HL-60 (cell line): ENCODE data around the gene GBP2.

Experiments used
- DNase-seq, 2 experiments: peaks; one replicate each; pipeline ENCODE4 v3.0.0-alpha.2; 2010 to 2020; ENCODE audit warnings: low read depth in 1 of 2, low spot score in 1 of 2
- H3K27ac ChIP-seq: fragments of 250-450 bp; sonication (Bioruptor Pico); replicated peaks from 2 replicates; pipeline ENCODE4 v1.5.1; 2020; ENCODE audit warnings: mild to moderate bottlenecking, moderate library complexity
- H3K27me3 ChIP-seq: fragments of 250-450 bp; sonication (Bioruptor Pico); 2 replicates; pipeline ENCODE4 v1.5.1; 2021; ENCODE audit warnings: mild to moderate bottlenecking, moderate library complexity; ENCODE audit not compliant: insufficient read depth, poor library complexity, severe bottlenecking
- H3K4me3 ChIP-seq: replicated peaks from 2 replicates; pipeline ENCODE4 v1.5.1; 2011; ENCODE audit warnings: mild to moderate bottlenecking, control low read depth, low read length; ENCODE audit not compliant: insufficient read depth
- CTCF ChIP-seq: IDR thresholded peaks from one replicate; pipeline ENCODE4 v1.5.1; 2011; ENCODE audit warnings: low read length, control low read depth, inconsistent platforms; ENCODE audit not compliant: insufficient read depth
- GABPA ChIP-seq: IDR thresholded peaks from 2 replicates; pipeline ENCODE4 v1.6.1; 2012; ENCODE audit warnings: low read depth
- POLR2AphosphoS5 ChIP-seq: IDR thresholded peaks from 2 replicates; pipeline ENCODE4 v1.6.1; 2012; ENCODE audit warnings: low read depth
- REST ChIP-seq: IDR thresholded peaks from 2 replicates; pipeline ENCODE4 v1.6.1; 2012; ENCODE audit warnings: low read depth; ENCODE audit not compliant: insufficient replicate concordance
- SPI1 ChIP-seq: IDR thresholded peaks from 2 replicates; pipeline ENCODE4 v1.6.1; 2012; ENCODE audit warnings: low read depth, mild to moderate bottlenecking, borderline replicate concordance

GBP2 gene

DNA sequence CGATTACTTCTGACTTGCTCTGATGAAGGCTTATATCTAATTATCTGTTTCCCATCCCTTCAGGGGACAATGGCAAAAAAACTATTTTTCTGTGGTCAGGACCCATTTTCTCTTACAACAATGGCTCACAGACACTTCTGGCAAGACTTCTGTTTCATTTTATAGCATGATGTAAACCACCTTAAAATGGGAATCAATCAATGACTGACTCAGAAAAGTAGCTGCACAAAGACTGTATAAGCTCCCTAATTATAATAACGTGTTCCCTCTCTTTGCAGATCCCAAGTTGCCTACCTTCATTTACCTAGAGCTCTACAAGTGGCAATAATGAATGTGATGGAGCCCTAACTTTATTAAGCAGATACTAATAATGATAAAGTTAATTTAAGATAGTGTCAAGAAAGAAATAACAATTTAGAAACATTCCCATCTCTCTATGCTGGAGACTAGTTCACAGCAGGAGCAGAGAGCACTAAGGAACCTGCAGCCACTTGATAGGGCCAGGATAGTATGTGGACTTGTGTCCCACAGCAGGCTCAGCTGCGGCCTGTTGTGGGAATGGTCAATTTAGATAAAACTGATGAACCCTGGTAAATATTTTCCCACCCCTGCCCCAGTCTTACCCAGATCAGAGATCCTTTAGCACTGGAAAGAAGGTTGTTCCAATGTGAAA is 538 bp downstream of the GBP2 start:
- DNase-seq: no peak
- Histone ChIP-seq H3K27ac (no peak overlapping the region), H3K27me3 (no peaks in the 10 kb centered on the region), H3K4me3 (peak overlapping the region; percentile 9)
- no peak for TF ChIP-seq SPI1
- no peak for TF ChIP-seq CTCF
- TF ChIP-seq GABPA: no peak
- TF ChIP-seq REST: no peak
- no peak for TF ChIP-seq POLR2AphosphoS5

- H3K4me3 ChIP-seq: no peak overlapping the region
- no peak for DNase-seq
- H3K27ac ChIP-seq: no peak overlapping the region
- TF ChIP-seq GABPA: no peak
- no peak for TF ChIP-seq POLR2AphosphoS5
- no peak for TF ChIP-seq SPI1
- TF ChIP-seq CTCF: no peak
- no peak for TF ChIP-seq REST
- H3K27me3 ChIP-seq: no peaks in the 10 kb centered on the region
These were observed 4.3 kb downstream of the GBP2 start for GRCh38 chr1:89121641-89122040.

DNA sequence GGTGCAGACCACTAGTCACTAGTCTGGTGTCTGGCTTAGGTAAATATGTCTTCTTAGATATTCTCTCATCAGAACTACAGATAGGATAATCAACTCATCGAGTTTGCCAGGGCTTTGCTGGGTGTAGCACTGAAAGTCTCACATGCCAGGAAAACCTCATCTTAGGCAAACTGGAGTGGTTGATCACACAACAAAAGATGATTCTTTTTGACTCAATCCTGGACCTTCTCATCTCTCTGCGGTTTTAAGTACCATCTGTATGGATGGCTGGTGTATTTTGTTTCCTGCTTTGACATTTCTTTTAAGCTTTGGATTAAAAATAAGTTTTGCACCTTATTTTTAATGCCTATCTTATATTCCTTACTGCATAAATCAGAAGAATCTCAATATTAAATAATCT is 11.3 kb downstream of the GBP2 start:
- H3K27ac ChIP-seq: no peak overlapping the region
- H3K4me3 ChIP-seq: no peak overlapping the region
- H3K27me3 ChIP-seq: peaks cover 2% of the 10 kb centered on the region
- no peak for DNase-seq
- no peak for TF ChIP-seq SPI1

- Histone ChIP-seq H3K4me3 (no peak overlapping the region), H3K27me3 (peaks cover 2% of the 10 kb centered on the region), H3K27ac (no peak overlapping the region)
- TF ChIP-seq REST: no peak
- TF ChIP-seq SPI1: no peak
- no peak for TF ChIP-seq CTCF
- TF ChIP-seq POLR2AphosphoS5: no peak
- no peak for TF ChIP-seq GABPA
- DNase-seq: no peak
These were observed 12.9 kb downstream of the GBP2 start for GRCh38 chr1:89112871-89113613.
